GM12872 (cell line): Measurements from ENCODE around the gene RIMS3.

Experiments
- CTCF ChIP-seq: IDR thresholded peaks from 3 replicates; pipeline ENCODE4 v1.5.1; 2011; ENCODE audit warnings: low read depth, mild to moderate bottlenecking, low read length, moderate library complexity; ENCODE audit not compliant: insufficient read depth

RIMS3 gene

GRCh38 chr1:40709100-40709801, 43.8 kb upstream of the RIMS3 start:
- TF ChIP-seq CTCF, result no peak

GRCh38 chr1:40708750-40709099, 43.2 kb upstream of the RIMS3 start:
- TF ChIP-seq CTCF, result no peak

DNA sequence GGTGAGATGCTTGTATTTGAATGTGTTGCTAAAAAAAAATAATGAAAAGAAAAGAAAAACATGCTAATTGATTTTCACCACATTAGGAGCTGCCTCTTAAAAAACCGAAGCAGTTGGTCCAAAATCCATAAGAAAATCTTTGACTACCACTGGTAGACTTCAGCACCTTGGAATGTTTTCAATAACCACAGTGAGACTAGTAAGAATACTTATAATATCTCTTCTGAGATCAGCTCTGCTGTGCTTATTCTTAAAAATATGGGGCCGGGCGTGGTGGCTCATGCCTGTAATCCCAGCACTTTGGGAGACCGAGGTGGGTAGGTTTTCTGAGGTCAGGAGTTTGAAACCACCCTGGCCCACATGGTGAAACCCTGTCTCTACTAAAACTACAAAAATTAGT, 41.1 kb upstream of the RIMS3 start:
- no peak for TF ChIP-seq CTCF

GRCh38 chr1:40704817-40705733, 39.6 kb upstream of the RIMS3 start:
- TF ChIP-seq CTCF, result no peak

GRCh38 chr1:40703316-40703715, 37.8 kb upstream of the RIMS3 start:
- TF ChIP-seq CTCF, result no peak

- no peak for TF ChIP-seq CTCF
These were observed 36.2 kb upstream of the RIMS3 start for GRCh38 chr1:40701684-40702083.

DNA sequence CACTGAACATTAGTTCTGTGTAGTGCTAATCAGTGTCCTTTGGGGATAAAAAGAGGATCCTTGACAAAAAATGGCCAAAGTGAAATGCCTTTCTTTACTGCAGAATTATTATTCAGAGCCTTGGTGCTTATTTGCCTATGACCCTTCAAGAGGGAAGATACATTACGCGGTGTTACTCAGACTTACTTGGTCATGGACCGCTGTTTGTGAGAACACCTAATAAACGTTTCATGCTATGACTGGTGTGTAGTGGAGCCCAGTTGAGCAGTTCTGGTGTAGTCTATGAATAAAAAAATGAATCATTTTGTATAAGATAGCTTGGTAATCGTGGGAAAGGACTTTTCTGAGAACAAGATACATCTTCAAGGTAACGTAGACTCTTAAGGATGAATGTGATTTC, 34.3 kb upstream of the RIMS3 start:
- TF ChIP-seq CTCF, result no peak
